ENCODE measurements around the gene RASL12. TPM values are rescaled to one million over a fixed set of nuclear protein-coding genes. Genes with fewer than 3 reads are reported as not detected.

Gene RASL12
- total and polyA plus RNA-seq, 2 of the 8 experiments (the other 6 are each of a cell fraction or from before 2014, with no cell fraction given): 9.5 to 10.3 TPM

- no peak for FAIRE-seq
- no peak overlapping the region for H3K27ac ChIP-seq (ENCODE audit: low read depth, low read length)
- no peak overlapping the region for H2AFZ ChIP-seq (ENCODE audit: low read length)
- no peaks in the 10 kb centered on the region for H3K79me1 ChIP-seq (ENCODE audit: low read depth, low read length)
- H4K5ac ChIP-seq (ENCODE audit: insufficient read length, low read depth, low read length): no peak overlapping the region
- no peak overlapping the region; the same call in 1 of the 2 replicates for H4K8ac ChIP-seq (ENCODE audit: extremely low read depth, insufficient read depth, low read length)
- no peak overlapping the region for H3K23ac ChIP-seq (ENCODE audit: insufficient read length)
- H3K36me3 ChIP-seq (ENCODE audit: control insufficient read depth in 2 of 4, insufficient read depth in 4 of 4, low read length in 3 of 4): no peaks in the 10 kb centered on the region
- H2BK20ac ChIP-seq (ENCODE audit: low read length): no peak overlapping the region
- no peak overlapping the region for H3K4me3 ChIP-seq (ENCODE audit: extremely low read depth in 1 of 4, insufficient read depth in 2 of 4, low read depth in 3 of 4, low read length in 4 of 4)
- no peak overlapping the region for H3K4ac ChIP-seq (replicated peaks; ENCODE audit: insufficient read length, low read depth, low read length)
- peaks cover 9 to 21% (median 15%) of the 10 kb centered on the region in 4 experiments for H3K4me1 ChIP-seq (replicated peaks in 1 of 4; ENCODE audit: control insufficient read depth in 3 of 4, insufficient read depth in 4 of 4, low read length in 3 of 4)
- no peak overlapping the region for H3K14ac ChIP-seq (ENCODE audit: insufficient read length)
- no peaks in the 10 kb centered on the region for H3K79me2 ChIP-seq (ENCODE audit: control insufficient read depth in 1 of 2, insufficient read depth in 2 of 2, low read length in 2 of 2)
- 87% methylated on average over 13 of the region's 13 CpGs; no CpG with 5 or more reads in 1 of the 2 experiments for WGBS, 2 experiments (ENCODE audit: extremely low coverage in 1 of 2, insufficient coverage in 1 of 2, insufficient read length in 1 of 2, insufficient replicate concordance in 2 of 2, low coverage in 1 of 2, low lambda C conversion rate in 2 of 2, missing lambda C conversion rate in 1 of 2)
- H3K9me3 ChIP-seq (ENCODE audit: insufficient read depth in 2 of 2, low read depth in 1 of 2, low read length in 1 of 2): no peaks in the 10 kb centered on the region
- H2BK5ac ChIP-seq (ENCODE audit: low read depth, low read length): no peak overlapping the region
- no peak overlapping the region for H2BK120ac ChIP-seq (replicated peaks; ENCODE audit: low read depth, low read length)
- ChIA-PET POLR2A (ENCODE audit: partially characterized antibody) (interaction anchor here (0.6 to 14.5 kb wide), 9 partner anchors 9 to 1372 kb away, joined by 3 to 93 read pairs (median 3); partner anchors contain the start of genes KBTBD13, RASL12 and RNU5B-1), CTCF (ENCODE audit: partially characterized antibody) (interaction anchor here (0.9 to 32.9 kb wide), 8 partner anchors 7 to 339 kb away, joined by 3 to 1213 read pairs (median 31); partner anchors contain the start of genes KBTBD13, RASL12 and SLC51B)
- H3K56ac ChIP-seq (replicated peaks; ENCODE audit: insufficient read length, low read depth, low read length): no peak overlapping the region
- TF ChIP-seq SIN3A (conservative IDR thresholded peaks at IDR 0.05 in 1 of 2, IDR thresholded peaks at IDR 0.05 in 1 of 2; ENCODE audit: low read depth in 1 of 2, low read length in 2 of 2) (no peak), SP2 (IDR thresholded peaks at IDR 0.05; ENCODE audit: low read length) (no peak), GTF2F1 (IDR thresholded peaks at IDR 0.05; ENCODE audit: borderline replicate concordance, low read depth, low read length) (no peak), RBBP5 (IDR thresholded peaks at IDR 0.05; ENCODE audit: borderline replicate concordance, low read depth, low read length) (no peak), CBX8 (IDR thresholded peaks at IDR 0.05; ENCODE audit: borderline replicate concordance, low read depth, low read length) (no peak), SIX5 (IDR thresholded peaks at IDR 0.05; ENCODE audit: low read depth, low read length) (no peak), FOSL1 (IDR thresholded peaks at IDR 0.05; ENCODE audit: insufficient read depth, low read depth, low read length) (no peak)
- H2AK5ac ChIP-seq (ENCODE audit: low read depth, low read length): peak overlapping the region; percentile 18; the same call in 1 of the 2 replicates
- H2BK12ac ChIP-seq (ENCODE audit: low read depth, low read length): no peak overlapping the region
- DNase-seq (ENCODE audit: low read depth in 1 of 2, low spot score in 2 of 2): no peak
- no peak overlapping the region for H3K18ac ChIP-seq (ENCODE audit: extremely low read depth, low read length)
- H3K23me2 ChIP-seq (ENCODE audit: low read depth, low read length): no peaks in the 10 kb centered on the region
- no peak overlapping the region for H3K9ac ChIP-seq (replicated peaks in 1 of 4; ENCODE audit: extremely low read depth in 1 of 4, low read depth in 3 of 4, low read length in 3 of 4)
- no peaks in the 10 kb centered on the region; a peak in 1 of 7 replicates for H3K27me3 ChIP-seq (replicated peaks in 1 of 4; ENCODE audit: control insufficient read depth in 3 of 4, extremely low read depth in 1 of 4, insufficient read depth in 3 of 4, low read length in 3 of 4)
- H3K4me2 ChIP-seq (ENCODE audit: insufficient read depth in 1 of 2, low read depth in 2 of 2, low read length in 2 of 2): no peak overlapping the region
- no peak overlapping the region for H2BK15ac ChIP-seq (ENCODE audit: low read length)
- no peaks in the 10 kb centered on the region for H4K20me1 ChIP-seq (replicated peaks in 1 of 2; ENCODE audit: control insufficient read depth in 1 of 2, insufficient read depth in 2 of 2, low read length in 2 of 2)
- no peak overlapping the region for H4K91ac ChIP-seq (replicated peaks; ENCODE audit: insufficient read length, low read length)
Observed at GRCh38 chr15:65087873-65088642, 20.3 kb upstream of the RASL12 start.
